Measurements from ENCODE around the gene EME2. TPM values are rescaled to one million over a fixed set of nuclear protein-coding genes. Genes with fewer than 3 reads are reported as not detected.

Gene EME2
- total and polyA plus RNA-seq, 8 donors = 7.0 to 25.3 (median 9.3) TPM

DNA sequence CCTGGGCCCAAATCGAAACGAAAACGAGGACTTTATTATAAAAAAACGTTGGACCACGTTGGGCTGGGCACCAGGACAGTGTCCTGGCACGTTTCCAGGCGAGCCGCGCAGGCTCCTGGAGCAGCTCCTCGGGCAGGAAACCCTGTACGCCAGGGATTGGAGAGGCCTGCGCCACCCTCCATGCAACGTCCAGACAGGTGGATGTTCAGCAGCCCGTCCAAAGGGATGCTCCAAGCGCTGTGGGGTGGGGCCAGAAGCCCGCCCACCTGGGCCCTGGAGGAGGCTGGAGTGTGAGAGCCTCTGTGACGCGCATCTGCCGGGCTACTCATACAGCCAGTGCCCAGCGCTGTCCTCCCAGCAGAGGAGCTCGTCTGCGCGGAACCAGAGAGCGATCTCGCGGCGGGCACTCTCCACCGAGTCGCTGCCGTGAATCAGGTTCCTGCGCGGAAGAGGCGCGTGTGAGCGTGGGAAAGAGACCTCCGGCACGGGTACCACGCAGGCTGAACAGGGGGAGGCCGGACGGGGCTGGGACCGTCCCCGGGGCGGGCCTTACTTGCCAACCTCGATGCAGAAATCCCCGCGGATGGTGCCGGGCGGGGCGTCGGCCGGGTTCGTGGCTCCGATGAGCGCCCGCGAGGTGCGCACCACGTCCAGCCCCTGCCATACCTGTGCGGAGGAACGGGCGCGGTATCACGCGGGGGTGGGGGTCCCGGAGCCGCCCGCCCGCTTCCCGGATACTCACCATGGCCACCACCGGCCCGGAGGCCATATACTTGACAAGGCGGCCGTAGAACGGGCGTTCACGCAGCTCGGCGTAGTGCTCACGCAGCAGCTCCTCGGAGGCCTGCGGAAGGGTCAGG is 2.1 kb upstream of the EME2 start:
- intact Hi-C loops (cut with DNase I) = no loop called here
- no peaks in the 10 kb centered on the region for H3K9me3 ChIP-seq
- peaks cover 0 to 49% of the 10 kb centered on the region in 2 donors for H3K36me3 ChIP-seq
- H3K27me3 ChIP-seq = no peaks in the 10 kb centered on the region
- H3K27ac ChIP-seq = peak overlapping the region; percentile 62 to 93
- H3K4me3 ChIP-seq = peak overlapping the region; percentile 86 to 93
- peaks cover 24 to 47% of the 10 kb centered on the region in 2 donors for H3K4me1 ChIP-seq
- ATAC-seq (peak; percentile 7), DNase-seq (peak in 2 of 4 donors; percentile 40 to 61)
- TF ChIP-seq, protein P1, sequence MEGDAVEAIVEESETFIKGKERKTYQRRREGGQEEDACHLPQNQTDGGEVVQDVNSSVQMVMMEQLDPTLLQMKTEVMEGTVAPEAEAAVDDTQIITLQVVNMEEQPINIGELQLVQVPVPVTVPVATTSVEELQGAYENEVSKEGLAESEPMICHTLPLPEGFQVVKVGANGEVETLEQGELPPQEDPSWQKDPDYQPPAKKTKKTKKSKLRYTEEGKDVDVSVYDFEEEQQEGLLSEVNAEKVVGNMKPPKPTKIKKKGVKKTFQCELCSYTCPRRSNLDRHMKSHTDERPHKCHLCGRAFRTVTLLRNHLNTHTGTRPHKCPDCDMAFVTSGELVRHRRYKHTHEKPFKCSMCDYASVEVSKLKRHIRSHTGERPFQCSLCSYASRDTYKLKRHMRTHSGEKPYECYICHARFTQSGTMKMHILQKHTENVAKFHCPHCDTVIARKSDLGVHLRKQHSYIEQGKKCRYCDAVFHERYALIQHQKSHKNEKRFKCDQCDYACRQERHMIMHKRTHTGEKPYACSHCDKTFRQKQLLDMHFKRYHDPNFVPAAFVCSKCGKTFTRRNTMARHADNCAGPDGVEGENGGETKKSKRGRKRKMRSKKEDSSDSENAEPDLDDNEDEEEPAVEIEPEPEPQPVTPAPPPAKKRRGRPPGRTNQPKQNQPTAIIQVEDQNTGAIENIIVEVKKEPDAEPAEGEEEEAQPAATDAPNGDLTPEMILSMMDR (IDR thresholded peaks at IDR 0.05) = no peak

DNA sequence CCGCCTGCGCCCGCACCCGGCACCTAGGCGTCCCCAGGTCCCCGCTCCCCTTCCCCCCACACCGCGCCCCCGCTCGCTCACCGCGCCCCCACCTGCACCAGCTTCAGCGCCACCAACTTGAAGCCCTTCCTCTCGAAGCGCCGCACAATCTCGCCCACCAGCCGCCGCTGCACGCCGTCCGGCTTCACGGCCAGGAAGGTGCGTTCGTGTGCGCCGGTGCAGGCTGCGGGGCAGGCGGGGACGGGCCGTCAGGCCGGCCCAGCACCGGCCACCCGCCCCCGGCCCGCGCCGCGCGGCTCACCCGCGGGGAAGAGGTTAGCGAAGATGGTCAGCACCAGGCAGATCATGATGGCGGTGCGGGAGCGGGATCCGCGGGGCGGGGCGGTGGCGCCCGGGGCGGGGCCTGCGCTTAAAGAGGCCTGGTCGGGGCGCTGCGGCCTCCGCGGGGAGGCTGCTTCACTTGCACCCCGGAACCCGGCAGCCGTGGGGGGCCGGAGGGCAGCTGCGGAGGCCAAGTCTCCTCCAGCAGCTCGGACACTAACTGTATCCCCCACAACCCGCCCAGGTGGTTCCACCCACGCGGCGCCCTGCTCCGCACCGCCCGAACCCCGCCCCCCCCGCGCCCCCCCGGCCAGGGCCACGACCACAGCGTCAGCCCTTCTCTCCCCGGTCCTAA is 1.3 kb upstream of the EME2 start, which contains the start of gene NME3:
Gene NME3, minus strand, starts transcription at position 356 of the 676 bp plus-strand sequence. Its CDS starts 9 bp downstream, at position 347.
- Histone ChIP-seq H3K36me3 (peaks cover 0 to 49% of the 10 kb centered on the region in 2 donors), H3K4me1 (peaks cover 24 to 47% of the 10 kb centered on the region in 2 donors), H3K9me3 (no peaks in the 10 kb centered on the region), H3K27ac (peak within 1 kb of the TSS; percentile 89 to 93), H3K4me3 (peak within 1 kb of the TSS; percentile 86 to 93), H3K27me3 (no peaks in the 10 kb centered on the region)
- peak; percentile 60 to 97 (median 74) for DNase-seq
- TF ChIP-seq, protein P1 (IDR thresholded peaks at IDR 0.05) = no peak
- peak; percentile 54 for ATAC-seq
- intact Hi-C loops (cut with DNase I) = no loop called here

DNA sequence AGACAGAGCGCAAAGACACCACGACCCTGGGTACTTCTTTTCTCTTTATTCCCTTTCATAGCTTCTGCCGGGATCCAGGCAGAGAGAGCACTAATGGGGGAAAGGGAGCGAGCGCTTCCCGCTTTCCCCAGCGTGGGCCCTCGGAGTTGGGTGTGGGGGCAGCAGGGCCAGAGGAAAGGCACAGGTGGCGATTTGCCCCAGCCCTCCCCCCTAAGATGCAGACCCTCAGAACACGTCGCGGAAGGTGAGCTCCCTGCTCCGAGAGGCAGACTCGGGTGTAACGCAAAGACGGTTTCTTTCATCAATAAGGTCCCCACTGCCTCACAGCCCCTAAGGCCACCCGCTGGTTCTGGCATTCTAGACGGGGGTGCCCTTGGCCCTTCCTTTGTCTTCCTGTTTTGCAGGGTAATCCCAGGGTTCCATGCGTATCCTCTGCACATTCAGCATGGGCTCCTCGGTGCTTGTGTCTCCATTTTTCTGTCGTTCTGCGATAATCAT is 697 bp upstream of the EME2 start:
- ATAC-seq (no peak), DNase-seq (no peak)
- Histone ChIP-seq H3K9me3 (no peaks in the 10 kb centered on the region), H3K27me3 (no peaks in the 10 kb centered on the region), H3K4me1 (peaks cover 24 to 47% of the 10 kb centered on the region in 2 donors), H3K4me3 (peak overlapping the region; percentile 86 to 93), H3K36me3 (peaks cover 0 to 49% of the 10 kb centered on the region in 2 donors), H3K27ac (peak overlapping the region; percentile 89 to 93)
- TF ChIP-seq, protein P1 (IDR thresholded peaks at IDR 0.05) = no peak
- intact Hi-C loops (cut with DNase I) = no loop called here

DNA sequence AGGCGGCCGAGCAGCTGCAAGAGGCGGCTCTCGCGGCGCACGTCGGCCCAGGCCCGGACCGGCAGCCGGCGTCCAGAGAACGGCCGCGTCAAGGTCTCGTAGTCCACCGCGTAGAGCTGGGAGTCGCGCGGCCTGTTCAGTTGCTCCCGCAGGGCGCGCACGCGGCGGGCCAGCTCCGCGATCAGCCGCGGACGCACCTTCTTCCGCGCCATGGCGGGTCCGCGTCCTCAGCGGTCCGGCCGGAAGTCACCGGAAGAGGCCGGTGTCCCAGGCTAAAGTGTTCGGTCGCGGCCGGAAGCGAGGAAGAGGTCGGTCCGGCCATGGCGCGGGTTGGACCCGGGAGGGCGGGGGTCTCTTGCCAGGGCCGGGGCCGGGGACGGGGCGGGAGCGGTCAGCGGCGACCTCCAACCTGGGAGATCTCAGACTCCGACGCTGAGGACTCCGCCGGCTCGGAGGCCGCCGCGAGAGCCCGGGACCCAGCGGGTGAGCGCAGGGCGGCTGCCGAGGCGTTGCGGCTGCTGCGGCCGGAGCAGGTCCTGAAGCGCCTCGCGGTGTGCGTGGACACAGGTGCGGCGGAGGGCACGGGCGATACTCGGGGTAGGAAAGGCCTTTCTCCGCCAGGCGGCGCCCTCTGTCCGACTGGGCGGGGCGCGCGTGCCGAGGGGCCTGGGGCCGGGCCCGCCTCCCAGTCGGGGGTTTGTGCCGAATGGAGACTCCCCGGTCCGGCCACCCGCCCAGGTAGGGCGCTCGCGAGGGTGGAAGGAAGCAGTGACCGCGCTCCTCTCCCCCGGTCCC is 495 bp downstream of the EME2 start, which contains the start of gene MRPS34:
Gene MRPS34, minus strand, starts transcription at position 227 of the 795 bp plus-strand sequence. Its CDS starts 15 bp downstream, at position 212.
- Histone ChIP-seq H3K9me3 (no peaks in the 10 kb centered on the region), H3K4me1 (peaks cover 24 to 47% of the 10 kb centered on the region in 2 donors), H3K4me3 (peak within 1 kb of the TSS; percentile 86 to 93), H3K36me3 (peaks cover 0 to 49% of the 10 kb centered on the region in 2 donors), H3K27me3 (no peaks in the 10 kb centered on the region), H3K27ac (peak within 1 kb of the TSS; percentile 89 to 93)
- intact Hi-C loops (cut with DNase I) = no loop called here
- DNase-seq = peak; percentile 81 to 94 (median 86)
- peak; percentile 78 for ATAC-seq
- TF ChIP-seq, protein P1 (IDR thresholded peaks at IDR 0.05) = peak; percentile 81 to 89

All from left lung (tissue), 10 donors.